ENCODE data around the gene KLC1. TPM values are rescaled to one million over a fixed set of nuclear protein-coding genes. Genes with fewer than 3 reads are reported as not detected.

KLC1 gene
- total and polyA plus RNA-seq, 8 donors, result 56.5 to 522 (median 123) TPM

DNA sequence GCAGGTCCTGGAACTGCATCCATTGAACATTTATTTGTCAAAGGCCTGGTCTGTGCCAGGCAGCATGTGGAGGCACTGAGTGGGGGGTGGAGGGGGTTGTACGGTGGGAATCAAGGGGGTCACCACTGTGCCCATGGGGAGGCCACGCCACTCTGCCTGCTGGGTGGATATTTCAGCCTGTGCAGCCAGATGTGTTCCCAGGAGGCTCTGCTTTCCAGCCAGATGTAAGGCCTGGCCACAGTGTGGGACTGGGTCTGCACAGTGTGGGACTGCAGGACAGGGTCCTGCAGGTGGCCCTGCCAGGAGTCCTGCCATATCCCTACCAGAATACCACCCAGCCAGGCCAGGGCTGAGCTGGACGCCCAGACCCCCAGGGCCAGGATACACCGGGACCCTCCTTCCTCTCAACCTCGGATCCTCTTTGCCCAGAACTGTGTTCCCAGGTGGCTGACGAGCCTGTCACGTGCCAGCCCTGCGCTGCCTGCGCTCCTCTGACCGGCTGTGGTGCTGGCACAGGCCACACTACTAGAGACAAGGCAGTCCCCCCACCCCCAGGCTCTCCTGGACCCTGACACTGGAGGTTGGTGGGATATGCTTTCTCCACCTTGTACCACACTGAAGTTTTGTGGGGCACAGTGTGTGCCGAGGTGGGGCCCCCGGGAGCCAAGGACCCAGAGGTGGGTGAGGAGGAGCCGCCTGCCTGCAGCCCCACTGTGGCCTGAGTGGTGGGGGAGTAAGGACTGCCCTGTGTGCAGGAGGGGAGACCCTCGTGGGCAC, 68.8 kb downstream of the KLC1 start:
- DNase-seq, result no peak
- H3K27ac ChIP-seq, result peak overlapping the region; percentile 30 to 71 (median 65)
- H3K4me3 ChIP-seq, result no peak overlapping the region
- TF ChIP-seq EP300 (IDR thresholded peaks at IDR 0.05) (no peak), CTCF (IDR thresholded peaks at IDR 0.05) (no peak), POLR2A (IDR thresholded peaks at IDR 0.05) (no peak)
- no peaks in the 10 kb centered on the region for H3K9me3 ChIP-seq
- peaks cover 41 to 81% (median 77%) of the 10 kb centered on the region in 4 donors for H3K36me3 ChIP-seq
- intact Hi-C loops (cut with DNase I; ENCODE audit: low total_unique reads), result no loop called here
- WGBS, 5 donors, result 80 to 89% (median 87%) methylated on average over 3 to 14 of the region's 14 CpGs
- H3K4me1 ChIP-seq, result peaks cover 44 to 69% (median 58%) of the 10 kb centered on the region in 4 donors
- H3K27me3 ChIP-seq, result no peaks in the 10 kb centered on the region

DNA sequence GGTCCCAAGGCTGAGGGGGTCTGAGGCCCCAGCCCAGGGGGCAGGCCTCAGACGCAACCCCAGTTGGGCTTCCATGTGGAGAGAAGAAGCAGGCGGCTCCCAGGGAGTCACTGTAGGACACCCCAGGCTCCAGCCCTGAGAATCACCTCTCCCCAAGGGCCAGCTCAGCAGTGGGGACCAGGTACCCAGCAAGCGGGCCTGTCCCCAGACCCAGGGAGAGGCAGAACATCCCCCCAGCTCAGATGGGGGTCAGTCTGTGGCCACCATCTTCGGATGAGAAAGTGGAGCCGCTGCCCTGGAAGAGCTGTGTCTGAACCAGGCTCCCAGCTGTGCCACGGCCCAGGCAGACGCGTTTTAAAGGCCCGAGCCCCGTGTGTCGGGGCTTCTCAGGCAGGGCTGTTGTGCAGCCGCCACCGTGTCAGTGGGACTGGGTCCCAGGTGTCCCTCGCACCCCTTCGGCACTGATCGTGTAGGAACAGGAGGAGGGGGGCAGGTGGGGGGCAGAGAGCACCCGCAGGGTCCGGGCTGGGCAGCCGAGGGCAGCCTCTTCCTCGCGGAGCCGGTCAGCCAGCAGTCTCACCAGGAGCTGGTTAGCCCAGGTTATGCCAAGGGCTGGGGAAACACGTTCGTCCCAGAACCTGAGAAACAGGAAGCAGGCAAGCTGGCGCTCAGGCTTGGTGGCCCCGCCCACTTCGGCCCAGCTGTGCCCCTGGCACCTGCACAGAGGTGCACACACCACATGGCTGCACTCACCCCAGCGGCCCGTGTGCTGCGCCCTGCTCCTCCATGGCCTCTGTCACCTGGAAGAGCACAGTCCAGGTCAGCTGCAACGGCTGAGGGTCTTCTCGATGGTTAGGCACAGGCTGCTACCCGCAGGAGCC, 69.6 kb downstream of the KLC1 start:
- intact Hi-C loops (cut with DNase I; ENCODE audit: low total_unique reads), result no loop called here
- H3K27ac ChIP-seq, result peak overlapping the region; percentile 30 to 71 (median 65)
- H3K27me3 ChIP-seq, result no peaks in the 10 kb centered on the region
- no peak overlapping the region for H3K4me3 ChIP-seq
- peak; percentile 67 to 92 for DNase-seq
- peaks cover 42 to 62% (median 51%) of the 10 kb centered on the region in 4 donors for H3K4me1 ChIP-seq
- TF ChIP-seq POLR2A (IDR thresholded peaks at IDR 0.05), result peak in 1 of 4 donors; percentile 25
- TF ChIP-seq CTCF (IDR thresholded peaks at IDR 0.05), result no peak
- no peak for TF ChIP-seq EP300 (IDR thresholded peaks at IDR 0.05)
- TF ChIP-seq POLR2AphosphoS5 (IDR thresholded peaks at IDR 0.05), result peak; percentile 12 to 83 (median 57)
- WGBS, 5 donors, result 41 to 72% (median 47%) methylated on average over 18 to 33 of the region's 33 CpGs
- H3K36me3 ChIP-seq, result peaks cover 34 to 81% (median 77%) of the 10 kb centered on the region in 4 donors
- H3K9me3 ChIP-seq, result no peaks in the 10 kb centered on the region

GRCh38 chr14:103699261-103699661, 70.2 kb downstream of the KLC1 start:
- Histone ChIP-seq H3K27me3 (no peaks in the 10 kb centered on the region), H3K4me3 (no peak overlapping the region), H3K4me1 (peaks cover 38 to 60% (median 51%) of the 10 kb centered on the region in 4 donors), H3K9me3 (no peaks in the 10 kb centered on the region), H3K27ac (peak overlapping the region in 3 of 5 donors; percentile 10 to 71 (median 70)), H3K36me3 (peaks cover 34 to 81% (median 77%) of the 10 kb centered on the region in 4 donors)
- intact Hi-C loops (cut with DNase I; ENCODE audit: low total_unique reads), result no loop called here
- no peak for DNase-seq
- no peak for TF ChIP-seq EP300 (IDR thresholded peaks at IDR 0.05)
- TF ChIP-seq POLR2AphosphoS5 (IDR thresholded peaks at IDR 0.05), result no peak
- no peak for TF ChIP-seq POLR2A (IDR thresholded peaks at IDR 0.05)
- TF ChIP-seq CTCF (IDR thresholded peaks at IDR 0.05), result no peak
- WGBS, 5 donors, result 85 to 93% (median 89%) methylated on average over 14 to 17 of the region's 17 CpGs
